ENCODE data around the gene CUBN. TPM values are rescaled to one million over a fixed set of nuclear protein-coding genes. Genes with fewer than 3 reads are reported as not detected.

Gene CUBN
- total and polyA plus RNA-seq, 7 donors: 0.25 to 2.4 (median 1.1) TPM; not detected in 2

- Histone ChIP-seq H3K9me3 (no peaks in the 10 kb centered on the region), H3K36me3 (no peaks in the 10 kb centered on the region), H3K4me1 (no peaks in the 10 kb centered on the region), H3K27ac (no peak overlapping the region), H3K4me3 (no peak overlapping the region), H3K27me3 (no peaks in the 10 kb centered on the region)
- no peak for DNase-seq
- intact Hi-C loops (cut with DNase I): no loop called here
- TF ChIP-seq POLR2A (IDR thresholded peaks at IDR 0.05) (no peak), EP300 (IDR thresholded peaks at IDR 0.05) (no peak), POLR2AphosphoS5 (IDR thresholded peaks at IDR 0.05) (no peak)
- WGBS, 2 donors: 78% methylated on average over 5 of the region's 5 CpGs
Measured at GRCh38 chr10:17144757-17145156, 15.1 kb upstream of the CUBN start.

GRCh38 chr10:17144032-17144431 lies 14.4 kb upstream of the CUBN start:
- WGBS, 2 donors: 93 to 98% methylated on average over 2 of the region's 2 CpGs
- Histone ChIP-seq H3K27me3 (no peaks in the 10 kb centered on the region), H3K4me1 (no peaks in the 10 kb centered on the region), H3K9me3 (no peaks in the 10 kb centered on the region), H3K36me3 (no peaks in the 10 kb centered on the region), H3K27ac (no peak overlapping the region), H3K4me3 (no peak overlapping the region)
- intact Hi-C loops (cut with DNase I): no loop called here
- DNase-seq: no peak
- TF ChIP-seq POLR2AphosphoS5 (IDR thresholded peaks at IDR 0.05): no peak
- TF ChIP-seq POLR2A (IDR thresholded peaks at IDR 0.05): no peak
- no peak for TF ChIP-seq EP300 (IDR thresholded peaks at IDR 0.05)
- TF ChIP-seq CTCF (IDR thresholded peaks at IDR 0.05): no peak

- TF ChIP-seq POLR2AphosphoS5 (IDR thresholded peaks at IDR 0.05) (no peak), POLR2A (IDR thresholded peaks at IDR 0.05) (no peak), EP300 (IDR thresholded peaks at IDR 0.05) (no peak)
- Histone ChIP-seq H3K4me1 (no peaks in the 10 kb centered on the region), H3K4me3 (no peak overlapping the region), H3K27ac (no peak overlapping the region), H3K36me3 (no peaks in the 10 kb centered on the region), H3K9me3 (no peaks in the 10 kb centered on the region), H3K27me3 (no peaks in the 10 kb centered on the region)
- no peak for DNase-seq
- intact Hi-C loops (cut with DNase I): no loop called here
- 85 to 87% methylated on average over 3 of the region's 3 CpGs for WGBS, 2 donors
Measured at GRCh38 chr10:17143055-17143690, 13.6 kb upstream of the CUBN start.

- H3K36me3 ChIP-seq: no peaks in the 10 kb centered on the region
- intact Hi-C loops (cut with DNase I): no loop called here
- no peak overlapping the region for H3K4me3 ChIP-seq
- DNase-seq: no peak
- H3K9me3 ChIP-seq: no peaks in the 10 kb centered on the region
- 69 to 91% methylated on average over 1 of the region's 1 CpG for WGBS, 2 donors
- H3K4me1 ChIP-seq: no peaks in the 10 kb centered on the region
- no peaks in the 10 kb centered on the region for H3K27me3 ChIP-seq
- no peak for TF ChIP-seq EP300 (IDR thresholded peaks at IDR 0.05)
- no peak for TF ChIP-seq CTCF (IDR thresholded peaks at IDR 0.05)
- TF ChIP-seq POLR2A (IDR thresholded peaks at IDR 0.05): no peak
- TF ChIP-seq POLR2AphosphoS5 (IDR thresholded peaks at IDR 0.05): no peak
- no peak overlapping the region for H3K27ac ChIP-seq
Measured at GRCh38 chr10:17141504-17142229, 12.1 kb upstream of the CUBN start.

- Histone ChIP-seq H3K36me3 (no peaks in the 10 kb centered on the region), H3K4me3 (no peak overlapping the region), H3K9me3 (no peaks in the 10 kb centered on the region), H3K27me3 (no peaks in the 10 kb centered on the region), H3K4me1 (no peaks in the 10 kb centered on the region), H3K27ac (no peak overlapping the region)
- DNase-seq: no peak
- intact Hi-C loops (cut with DNase I): no loop called here
- no peak for TF ChIP-seq POLR2A (IDR thresholded peaks at IDR 0.05)
- TF ChIP-seq EP300 (IDR thresholded peaks at IDR 0.05): no peak
- TF ChIP-seq POLR2AphosphoS5 (IDR thresholded peaks at IDR 0.05): no peak
- TF ChIP-seq CTCF (IDR thresholded peaks at IDR 0.05): no peak
Measured at GRCh38 chr10:17140386-17140761, 10.8 kb upstream of the CUBN start.
